Smooth muscle cell (in vitro differentiated cells): ENCODE data around the gene TMED7. TPM values are rescaled to one million over a fixed set of nuclear protein-coding genes. Genes with fewer than 3 reads are reported as not detected.

Experiments used
- DNase-seq: peaks from one replicate; lab custom pipeline; 2025; ENCODE audit not compliant: unreplicated experiment; lab: John Stamatoyannopoulos, UW
- H2AFZ ChIP-seq: fragments of 200-600 bp; sonication (generic); 2 replicates; pipeline ENCODE4 v1.6.0; 2016; ENCODE audit warnings: antibody characterized with exemption, low read depth, mild to moderate bottlenecking
- H3F3A ChIP-seq: fragments of 200-600 bp; sonication (generic); 2 replicates; pipeline ENCODE4 v1.6.0; 2017; ENCODE audit warnings: antibody characterized with exemption, low read depth
- H3K27ac ChIP-seq: fragments of 200-600 bp; sonication (generic); 2 replicates; pipeline ENCODE4 v1.5.1; 2016; ENCODE audit warnings: low read depth, mild to moderate bottlenecking
- H3K27me3 ChIP-seq: fragments of 200-600 bp; sonication (generic); 2 replicates; pipeline ENCODE4 v1.6.1; 2016; ENCODE audit warnings: low read depth, mild to moderate bottlenecking
- H3K36me3 ChIP-seq: fragments of 200-600 bp; sonication (generic); 2 replicates; pipeline ENCODE4 v1.5.1; 2016; ENCODE audit warnings: low read depth
- H3K4me1 ChIP-seq: fragments of 200-600 bp; sonication (generic); 2 replicates; pipeline ENCODE4 v1.5.1; 2016; ENCODE audit warnings: low read depth
- H3K4me2 ChIP-seq: fragments of 200-600 bp; sonication (generic); 2 replicates; pipeline ENCODE4 v1.6.0; 2016; ENCODE audit warnings: mild to moderate bottlenecking
- H3K4me3 ChIP-seq: fragments of 200-600 bp; sonication (generic); 2 replicates; pipeline ENCODE4 v1.5.1; 2016; ENCODE audit warnings: mild to moderate bottlenecking
- H3K79me2 ChIP-seq: fragments of 200-600 bp; sonication (generic); 2 replicates; pipeline ENCODE4 v1.6.0; 2016; ENCODE audit warnings: low read depth, mild to moderate bottlenecking
- H3K9ac ChIP-seq: fragments of 200-600 bp; sonication (generic); 2 replicates; pipeline ENCODE4 v1.6.0; 2016; ENCODE audit warnings: low read depth
- H3K9me3 ChIP-seq: fragments of 200-600 bp; sonication (generic); replicated peaks from 2 replicates; pipeline ENCODE4 v1.5.1; 2016; ENCODE audit warnings: low read depth
- H4K20me1 ChIP-seq: fragments of 200-600 bp; sonication (generic); 2 replicates; pipeline ENCODE4 v1.6.0; 2016; ENCODE audit warnings: low read depth
- CTCF ChIP-seq: fragments of 200-600 bp; sonication (generic); IDR thresholded peaks from 2 replicates; pipeline ENCODE4 v1.5.1; 2017; ENCODE audit warnings: borderline replicate concordance, mild to moderate bottlenecking, antibody characterized with exemption; ENCODE audit not compliant: insufficient read depth, poor library complexity, severe bottlenecking
- WGBS: methylation state at CpG from one replicate; pipeline ENCODE4 v1.1.7; 2016; ENCODE audit warnings: low lambda C conversion rate; 5-methylcytosine and 5-hydroxymethylcytosine counted together
- polyA plus RNA-seq: library from polyadenylated mRNA; unstranded; fragments of >200 nt; fragmentation: Nextera tagmentation; extraction: Ambion mirVana; gene quantifications from 2 replicates; pipeline ENCODE4 v1.2.1, GENCODE V29; 2016
- total RNA-seq: library from RNA; depleted of rRNA; stranded (reverse); fragments of >200 nt; gene quantifications from 2 replicates; pipeline ENCODE4 v1.2.3, GENCODE V29; 2014

TMED7 gene
- total and polyA plus RNA-seq, 2 experiments from 2014 or later = 91.5 to 236 TPM

GRCh38 chr5:115594128-115595047 is 31.4 kb downstream of the TMED7 start:
- WGBS = 81% methylated on average over 2 of the region's 2 CpGs
- DNase-seq = no peak
- TF ChIP-seq CTCF = no peak
- Histone ChIP-seq H3K4me1 (peaks cover 3% of the 10 kb centered on the region), H3K27me3 (no peaks in the 10 kb centered on the region), H3K36me3 (no peaks in the 10 kb centered on the region), H3K9me3 (no peaks in the 10 kb centered on the region), H4K20me1 (peaks cover 88% of the 10 kb centered on the region), H2AFZ (no peak overlapping the region), H3K27ac (no peak overlapping the region), H3K4me2 (no peak overlapping the region), H3K79me2 (peaks cover 84% of the 10 kb centered on the region), H3K4me3 (no peak overlapping the region), H3F3A (peaks cover 4% of the 10 kb centered on the region), H3K9ac (no peak overlapping the region)

GRCh38 chr5:115589043-115589442 is 36.8 kb downstream of the TMED7 start:
- H4K20me1 ChIP-seq = peaks cover 77% of the 10 kb centered on the region
- no peak overlapping the region for H3K4me3 ChIP-seq
- peaks cover 4% of the 10 kb centered on the region for H3F3A ChIP-seq
- 41% methylated on average over 3 of the region's 3 CpGs for WGBS
- no peaks in the 10 kb centered on the region for H3K27me3 ChIP-seq
- no peaks in the 10 kb centered on the region for H3K9me3 ChIP-seq
- DNase-seq = no peak
- no peaks in the 10 kb centered on the region for H3K4me1 ChIP-seq
- no peak for TF ChIP-seq CTCF
- no peak overlapping the region for H3K9ac ChIP-seq
- H2AFZ ChIP-seq = no peak overlapping the region
- H3K4me2 ChIP-seq = no peak overlapping the region
- H3K27ac ChIP-seq = no peak overlapping the region
- no peaks in the 10 kb centered on the region for H3K36me3 ChIP-seq
- peaks cover 32% of the 10 kb centered on the region for H3K79me2 ChIP-seq

- Histone ChIP-seq H3K27ac (no peak overlapping the region), H3K4me2 (no peak overlapping the region), H3K36me3 (no peaks in the 10 kb centered on the region), H2AFZ (no peak overlapping the region), H3K9me3 (no peaks in the 10 kb centered on the region), H3K79me2 (peaks cover 28% of the 10 kb centered on the region), H3K9ac (no peak overlapping the region), H3F3A (peaks cover 4% of the 10 kb centered on the region), H4K20me1 (peaks cover 73% of the 10 kb centered on the region), H3K27me3 (no peaks in the 10 kb centered on the region), H3K4me1 (peaks cover 2% of the 10 kb centered on the region), H3K4me3 (no peak overlapping the region)
- TF ChIP-seq CTCF = no peak
- 83% methylated on average over 4 of the region's 4 CpGs for WGBS
- DNase-seq = no peak
Observed at GRCh38 chr5:115588640-115589039, 37.2 kb downstream of the TMED7 start.
